Cerebellar nuclear complex (tissue), 1 donor: ENCODE results near the gene ANK3.

ENCODE experiments used
- DNase-seq, 2 experiments: peaks; one replicate each; lab custom pipeline; 2025; lab: John Stamatoyannopoulos, UW

Gene ANK3

DNA sequence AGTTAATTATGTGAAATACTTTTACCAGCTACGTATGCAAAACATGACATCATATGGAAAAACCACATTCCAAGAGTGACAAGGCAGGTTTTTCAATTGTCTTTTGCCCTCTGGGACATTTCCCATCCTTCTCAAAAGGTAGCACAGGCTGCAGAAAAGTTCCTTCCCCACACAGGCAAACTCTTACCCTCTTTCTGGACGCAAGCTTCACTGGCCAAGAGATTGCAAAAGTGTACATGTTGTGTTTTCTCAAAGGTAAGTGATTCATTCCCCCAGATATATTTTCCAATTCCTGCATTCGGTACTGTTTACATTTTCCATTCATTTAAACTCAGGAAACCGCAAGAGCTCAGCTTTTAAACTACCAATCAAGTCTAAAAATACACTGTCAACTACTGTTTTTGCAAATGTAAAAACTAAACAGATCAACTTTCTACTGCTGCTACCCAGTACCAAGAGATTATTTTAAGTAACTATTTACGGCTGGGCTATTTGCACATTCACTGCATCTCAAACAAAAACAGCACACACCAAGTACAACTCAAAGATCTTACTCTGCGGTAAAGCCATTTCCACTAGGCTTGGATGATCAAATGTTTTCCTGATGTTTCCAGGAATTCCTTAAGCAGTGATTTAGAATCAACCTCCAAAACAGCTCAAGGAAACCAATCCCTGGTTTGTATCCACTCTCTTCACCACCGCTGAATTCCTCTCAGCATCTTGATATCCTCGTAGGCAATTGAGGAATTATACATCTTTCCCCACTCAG is 249.7 kb downstream of the ANK3 start:
- DNase-seq, result no peak

DNA sequence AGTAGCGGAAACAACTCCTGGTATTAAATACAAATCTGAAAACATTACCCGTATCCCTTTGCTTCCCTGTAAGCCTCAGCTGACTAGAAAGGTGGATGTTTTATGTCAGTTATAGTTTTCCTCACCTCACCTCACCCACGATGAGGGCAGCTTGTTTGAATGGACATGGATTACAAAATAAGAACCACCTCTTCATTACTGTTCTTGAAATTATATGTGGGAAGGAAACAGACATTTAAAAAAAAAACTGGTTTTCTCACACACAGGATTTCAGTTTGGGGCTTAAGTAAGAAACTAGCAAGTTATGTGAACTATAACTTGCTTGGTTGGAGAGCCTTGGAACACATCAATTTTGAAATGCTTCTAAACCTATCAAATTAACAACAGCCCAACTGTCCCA is 250.4 kb downstream of the ANK3 start:
- DNase-seq, result no peak

DNA sequence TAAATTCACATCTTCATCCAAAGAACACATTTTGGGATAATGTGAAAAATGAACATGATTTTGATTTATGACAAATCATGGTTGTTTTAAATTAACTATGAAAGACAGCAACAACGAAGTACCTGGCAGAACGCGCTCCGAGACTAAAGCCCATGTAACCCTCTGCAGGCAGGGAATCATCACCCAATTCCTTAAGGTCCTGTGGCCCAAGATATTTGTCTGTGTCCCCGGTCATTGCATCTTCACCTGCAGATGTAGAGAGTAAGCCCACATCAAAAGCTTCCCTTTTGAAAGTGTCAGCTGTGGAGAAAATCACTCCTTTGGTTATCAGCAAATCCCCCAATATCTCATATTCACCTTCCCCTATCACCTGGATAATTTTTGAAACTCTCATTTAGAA is 250.8 kb downstream of the ANK3 start:
- no peak for DNase-seq

- DNase-seq, result no peak
These were observed 251.6 kb downstream of the ANK3 start for GRCh38 chr10:60138026-60138425.

DNA sequence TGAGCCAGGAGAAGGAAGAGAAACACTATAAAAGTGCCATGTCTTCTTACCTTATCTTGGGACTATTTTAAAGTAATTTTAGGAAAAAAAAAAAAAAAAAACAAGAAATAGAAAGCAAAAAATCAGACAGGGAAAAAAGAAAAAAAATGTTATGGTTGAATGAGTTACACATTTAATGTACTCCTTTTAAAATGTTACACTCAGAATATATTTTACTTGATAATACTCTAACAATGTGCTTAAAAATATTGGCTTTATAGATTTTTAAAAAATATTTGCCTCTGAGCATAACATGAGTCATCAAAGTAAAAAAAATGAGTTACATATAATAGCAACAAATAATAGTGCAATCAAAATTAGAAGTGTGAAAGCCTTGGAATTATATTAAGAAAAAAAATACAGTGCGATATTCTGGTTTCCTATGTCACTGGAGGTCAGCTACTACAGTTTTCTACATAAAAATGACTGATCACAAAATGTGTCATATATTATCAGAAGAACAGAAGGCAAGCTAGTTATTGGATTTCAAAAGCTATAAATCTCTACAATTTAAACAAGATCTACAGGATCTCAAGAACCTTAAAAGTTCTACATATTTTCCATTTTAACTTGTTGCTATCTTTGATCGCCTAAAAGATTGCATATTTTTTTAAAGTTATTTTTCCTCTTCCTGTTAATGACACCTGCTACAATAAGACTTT is 252.2 kb downstream of the ANK3 start:
- DNase-seq, result no peak

GRCh38 chr10:60135020-60135419 is 254.7 kb downstream of the ANK3 start:
- DNase-seq, result no peak

DNA sequence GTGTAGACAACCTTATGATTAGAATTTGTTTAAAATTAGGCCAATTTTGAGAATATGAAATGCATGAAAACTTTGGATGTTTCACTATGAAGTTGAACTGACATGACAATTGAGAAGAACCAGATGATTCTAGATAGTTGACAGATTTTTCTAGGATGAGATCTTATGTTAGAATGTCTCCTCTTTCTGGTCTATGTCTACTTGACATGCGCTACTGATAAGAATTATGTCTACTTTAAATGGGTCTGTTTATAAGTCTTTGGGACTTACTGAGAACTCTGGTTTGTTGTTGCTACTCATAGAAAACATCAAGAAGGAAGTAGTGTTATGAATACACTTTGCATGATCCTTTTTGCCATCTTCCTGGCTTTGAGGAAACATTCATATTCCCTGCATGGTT is 255.1 kb downstream of the ANK3 start:
- no peak for DNase-seq

- DNase-seq, result no peak
These were observed 259.5 kb downstream of the ANK3 start for GRCh38 chr10:60130130-60130579.

DNA sequence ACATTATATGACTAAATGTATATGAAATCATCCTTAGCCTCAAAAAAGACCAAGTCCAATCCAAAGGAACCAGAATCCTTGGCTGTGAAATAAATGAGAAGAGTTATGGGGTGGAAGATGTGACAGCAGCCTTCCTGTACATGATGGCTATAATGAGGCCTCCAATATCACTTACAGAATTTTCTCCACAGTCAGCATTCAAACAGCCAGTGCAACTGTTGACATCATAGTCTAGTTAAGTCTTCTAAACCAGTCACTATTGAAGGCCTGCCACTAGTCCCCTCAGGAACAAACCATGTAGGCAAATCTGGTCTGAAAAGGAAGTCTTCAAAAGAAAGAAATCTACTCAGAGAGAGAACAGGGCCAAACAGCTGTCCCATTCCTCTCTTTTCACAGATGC is 263.8 kb downstream of the ANK3 start:
- DNase-seq, result no peak

GRCh38 chr10:60124536-60124935 is 265.1 kb downstream of the ANK3 start:
- no peak for DNase-seq

- no peak for DNase-seq
These were observed 266.0 kb downstream of the ANK3 start for GRCh38 chr10:60123668-60124067.

GRCh38 chr10:60123172-60123571 is 266.5 kb downstream of the ANK3 start:
- no peak for DNase-seq

GRCh38 chr10:60122190-60122589 is 267.5 kb downstream of the ANK3 start:
- no peak for DNase-seq

- DNase-seq, result no peak
These were observed 274.7 kb downstream of the ANK3 start for GRCh38 chr10:60114765-60115586.

DNA sequence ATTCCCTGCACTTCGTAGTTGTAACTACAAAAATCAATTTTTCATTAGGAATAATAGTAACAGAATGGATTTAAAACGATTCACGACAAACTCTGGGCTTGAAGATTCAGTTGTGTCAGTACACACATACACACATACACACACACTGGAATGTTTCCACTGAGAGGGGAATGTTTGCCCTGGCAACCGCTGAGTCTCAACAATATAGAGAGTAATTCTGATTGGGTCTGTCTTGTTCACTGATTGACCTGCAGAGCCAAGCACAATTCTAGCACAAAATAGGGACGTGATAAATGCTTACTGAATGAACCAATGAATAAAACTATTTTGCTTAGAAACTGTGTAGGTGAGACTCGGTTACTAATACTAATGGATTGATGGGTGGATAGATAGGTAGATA is 278.9 kb downstream of the ANK3 start:
- DNase-seq, result no peak

DNA sequence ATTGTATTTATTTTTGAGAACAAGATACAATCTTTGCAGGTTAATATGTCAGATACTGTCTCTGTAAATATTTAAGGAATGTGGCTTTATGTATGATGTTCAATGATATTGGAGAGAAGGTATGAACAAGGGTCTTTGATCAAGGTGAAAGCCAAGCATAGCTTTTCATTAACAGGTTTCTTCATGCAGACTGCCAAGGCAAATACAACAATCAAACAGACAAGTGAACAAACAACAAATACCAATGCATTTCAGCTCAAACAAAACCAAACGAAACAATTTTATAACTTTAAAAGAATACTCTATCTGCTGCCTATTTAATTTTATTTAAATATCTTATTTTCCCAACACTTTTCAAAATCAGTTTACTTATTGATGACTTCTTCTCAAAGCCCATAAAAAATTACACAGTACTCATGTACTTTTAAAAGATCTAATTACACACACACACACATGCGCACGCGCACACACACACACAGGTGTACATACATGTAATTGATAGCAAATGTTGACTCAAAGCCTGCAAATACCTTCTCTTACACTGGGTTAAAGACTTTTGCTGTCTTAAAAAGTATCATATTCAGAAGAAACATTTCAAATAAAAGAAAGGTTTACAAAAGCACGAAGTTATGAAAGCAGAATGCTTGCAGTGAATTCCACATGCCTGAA is 282.2 kb downstream of the ANK3 start:
- DNase-seq, result no peak

- DNase-seq, result no peak
These were observed 284.4 kb downstream of the ANK3 start for GRCh38 chr10:60105295-60105695.

GRCh38 chr10:60101821-60102220 is 287.9 kb downstream of the ANK3 start:
- DNase-seq, result no peak

DNA sequence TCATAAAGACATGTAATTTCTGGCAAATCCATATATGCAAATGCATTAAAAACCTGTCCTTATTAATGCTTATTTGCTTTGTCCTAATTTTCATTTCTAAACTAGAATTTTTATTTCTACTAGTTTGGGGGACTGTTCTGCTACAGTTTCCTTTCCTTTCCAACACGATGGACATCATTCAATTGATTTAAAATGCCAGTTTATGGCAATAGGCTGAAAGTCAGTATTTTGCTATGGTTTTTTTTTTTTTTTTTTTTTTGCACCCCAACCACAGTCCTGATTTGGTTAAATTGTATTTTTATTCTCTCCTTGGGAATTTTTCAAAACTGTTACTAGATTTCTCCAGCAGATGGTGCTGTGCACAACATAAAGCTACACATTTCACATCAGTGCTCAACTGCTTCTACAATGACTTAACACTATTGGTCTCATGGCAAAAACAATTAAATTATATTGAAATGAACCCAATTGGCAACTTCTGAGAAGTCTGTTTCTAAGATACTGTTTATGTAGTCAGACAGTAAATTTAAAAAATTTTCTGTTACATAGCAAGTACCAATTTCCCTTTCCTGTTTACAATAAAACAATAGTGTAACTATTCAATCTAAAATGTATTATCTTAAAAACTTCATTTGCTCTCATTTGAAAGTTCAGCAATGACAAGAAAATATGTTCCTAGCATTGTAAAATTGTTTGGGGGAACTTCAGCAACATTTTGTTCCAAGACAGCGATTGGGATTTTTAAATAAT is 289.5 kb downstream of the ANK3 start:
- peak in 1 of 2 experiments; percentile 72 for DNase-seq

DNA sequence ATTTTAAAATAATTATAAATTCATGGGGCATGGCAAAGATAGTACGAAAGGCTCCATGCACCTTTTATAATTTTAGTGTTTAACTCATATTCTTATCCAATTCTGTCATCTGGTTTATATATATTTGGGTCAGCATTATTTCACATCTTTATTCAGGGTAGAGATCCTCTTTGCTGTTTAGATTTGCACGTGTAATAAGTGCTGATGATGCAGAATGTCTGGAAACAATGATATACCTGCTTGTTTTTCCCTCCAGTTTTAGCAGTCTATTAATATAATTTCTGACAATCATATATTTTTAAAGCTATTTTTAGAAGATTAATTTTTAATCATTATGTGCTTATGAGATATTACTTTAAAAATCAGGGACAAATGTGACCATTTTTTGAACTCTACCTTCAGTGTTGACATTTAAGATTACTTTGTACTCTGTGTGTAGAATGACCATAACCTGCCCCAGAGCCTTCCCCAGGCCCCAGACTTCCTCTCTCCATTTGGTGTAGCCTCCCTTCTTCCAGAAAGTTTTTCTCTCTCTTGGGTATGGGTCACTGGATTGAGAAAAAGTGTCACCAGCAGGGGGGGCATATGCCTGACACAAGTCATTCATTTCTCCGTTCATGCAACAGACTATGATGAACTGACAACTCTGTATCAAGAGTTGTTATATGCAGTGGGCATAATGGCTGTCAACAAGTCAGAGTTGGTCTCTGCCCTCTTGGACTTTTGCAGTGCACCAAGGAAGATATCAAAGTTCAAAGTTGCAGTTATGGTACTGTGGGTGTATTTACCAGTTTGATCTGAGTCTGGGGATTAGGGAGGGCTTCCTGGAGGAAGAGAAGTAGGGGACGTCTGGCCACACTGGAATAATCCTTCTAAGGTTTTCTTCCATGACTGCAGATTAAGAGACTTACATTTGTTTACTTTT is 290.7 kb downstream of the ANK3 start:
- no peak for DNase-seq
